ENCODE results near the gene TRPM4.
"Not testable (repeated sequence)": the region's sequence is repeated elsewhere in the genome, so short reads cannot be mapped to it uniquely, and the experiment has no call there.

Gene TRPM4

GRCh38 chr19:49223472-49223871, 65.9 kb downstream of the TRPM4 start:
- Mint-ChIP-seq H3K4me3 (no peak overlapping the region), H3K27ac (no peak overlapping the region), H3K4me1 (peaks cover 10% of the 10 kb centered on the region), H3K27me3 (peaks cover 20% of the 10 kb centered on the region), H3K9me3 (no peaks in the 10 kb centered on the region), H3K36me3 (no peaks in the 10 kb centered on the region)
- no peak for DNase-seq
- CTCF ChIA-PET, result interaction anchor here (0.6 to 1.5 kb wide), 3 partner anchors 14 to 126 kb away, joined by 3 to 4 read pairs (median 4); no protein-coding TSS in a partner anchor

GRCh38 chr19:49224441-49224840, 66.8 kb downstream of the TRPM4 start:
- peaks cover 20% of the 10 kb centered on the region for H3K27me3 Mint-ChIP-seq
- H3K27ac Mint-ChIP-seq, DNase-seq, H3K4me3 Mint-ChIP-seq, H3K4me1 Mint-ChIP-seq, H3K9me3 Mint-ChIP-seq, H3K36me3 Mint-ChIP-seq: not testable (repeated sequence)
- CTCF ChIA-PET, result interaction anchor here (0.9 to 1.8 kb wide), 5 partner anchors 11 to 127 kb away, joined by 3 to 13 read pairs (median 4); no protein-coding TSS in a partner anchor

- peaks cover 10% of the 10 kb centered on the region for H3K4me1 Mint-ChIP-seq
- H3K27ac Mint-ChIP-seq, result no peak overlapping the region
- H3K9me3 Mint-ChIP-seq, result no peaks in the 10 kb centered on the region
- peaks cover 20% of the 10 kb centered on the region for H3K27me3 Mint-ChIP-seq
- H3K36me3 Mint-ChIP-seq, result no peaks in the 10 kb centered on the region
- H3K4me3 Mint-ChIP-seq, result no peak overlapping the region
- DNase-seq, result peak; percentile 69
- CTCF ChIA-PET, result interaction anchor here (0.9 to 2.0 kb wide), 9 partner anchors 8 to 187 kb away, joined by 3 to 13 read pairs (median 4); no protein-coding TSS in a partner anchor
Measured at GRCh38 chr19:49224879-49225278, 67.3 kb downstream of the TRPM4 start.

GRCh38 chr19:49229416-49229815, 71.8 kb downstream of the TRPM4 start:
- Mint-ChIP-seq H3K27me3 (peaks cover 27% of the 10 kb centered on the region), H3K27ac (no peak overlapping the region), H3K36me3 (no peaks in the 10 kb centered on the region), H3K4me1 (peaks cover 22% of the 10 kb centered on the region), H3K4me3 (no peak overlapping the region), H3K9me3 (no peaks in the 10 kb centered on the region)
- CTCF ChIA-PET, result interaction anchor here (0.6 to 1.4 kb wide), 3 partner anchors 72 to 149 kb away, joined by 3 read pairs; no protein-coding TSS in a partner anchor
- DNase-seq, result no peak

- no peak overlapping the region for H3K27ac Mint-ChIP-seq
Measured at GRCh38 chr19:49231389-49231788, 73.8 kb downstream of the TRPM4 start.

GRCh38 chr19:49231804-49232203, 74.2 kb downstream of the TRPM4 start:
- peaks cover 12% of the 10 kb centered on the region for H3K4me1 Mint-ChIP-seq

More at GRCh38 chr19:49231389-49231788, 73.8 kb downstream of the TRPM4 start:
- CTCF ChIA-PET, result no interaction called here
- no peaks in the 10 kb centered on the region for H3K36me3 Mint-ChIP-seq
- H3K9me3 Mint-ChIP-seq, result no peaks in the 10 kb centered on the region
- H3K4me1 Mint-ChIP-seq, result peaks cover 13% of the 10 kb centered on the region
- H3K4me3 Mint-ChIP-seq, result no peak overlapping the region
- peak; percentile 24 for DNase-seq
- H3K27me3 Mint-ChIP-seq, result peaks cover 25% of the 10 kb centered on the region

GRCh38 chr19:49233163-49233562, 75.6 kb downstream of the TRPM4 start:
- Mint-ChIP-seq H3K36me3 (no peaks in the 10 kb centered on the region), H3K4me1 (peaks cover 12% of the 10 kb centered on the region), H3K27me3 (peaks cover 27% of the 10 kb centered on the region), H3K27ac (no peak overlapping the region), H3K9me3 (no peaks in the 10 kb centered on the region), H3K4me3 (no peak overlapping the region)
- CTCF ChIA-PET, result no interaction called here
- DNase-seq, result no peak

More at GRCh38 chr19:49231804-49232203, 74.2 kb downstream of the TRPM4 start:
- no peak overlapping the region for H3K4me3 Mint-ChIP-seq
- H3K9me3 Mint-ChIP-seq, result no peaks in the 10 kb centered on the region
- peaks cover 25% of the 10 kb centered on the region for H3K27me3 Mint-ChIP-seq
- H3K27ac Mint-ChIP-seq, result no peak overlapping the region
- no peaks in the 10 kb centered on the region for H3K36me3 Mint-ChIP-seq
- DNase-seq, result no peak
- CTCF ChIA-PET, result no interaction called here

GRCh38 chr19:49241769-49242168, 84.2 kb downstream of the TRPM4 start:
- Mint-ChIP-seq H3K27me3 (peaks cover 19% of the 10 kb centered on the region), H3K4me3 (no peak overlapping the region), H3K4me1 (no peaks in the 10 kb centered on the region), H3K27ac (no peak overlapping the region), H3K9me3 (no peaks in the 10 kb centered on the region), H3K36me3 (no peaks in the 10 kb centered on the region)
- DNase-seq, result no peak
- CTCF ChIA-PET, result no interaction called here

GRCh38 chr19:49243129-49243528, 85.5 kb downstream of the TRPM4 start:
- H3K9me3 Mint-ChIP-seq, result no peaks in the 10 kb centered on the region
- peaks cover 16% of the 10 kb centered on the region for H3K27me3 Mint-ChIP-seq
- H3K4me1 Mint-ChIP-seq, result no peaks in the 10 kb centered on the region
- no peaks in the 10 kb centered on the region for H3K36me3 Mint-ChIP-seq
- no peak for DNase-seq
- CTCF ChIA-PET, result interaction anchor here (0.7 kb wide), 1 partner anchor 25 kb away, joined by 3 read pairs; no protein-coding TSS in a partner anchor
- H3K4me3 Mint-ChIP-seq, result no peak overlapping the region
- H3K27ac Mint-ChIP-seq, result no peak overlapping the region

GRCh38 chr19:49243726-49244125, 86.1 kb downstream of the TRPM4 start:
- Mint-ChIP-seq H3K27ac (no peak overlapping the region), H3K36me3 (no peaks in the 10 kb centered on the region), H3K27me3 (peaks cover 12% of the 10 kb centered on the region), H3K4me1 (no peaks in the 10 kb centered on the region), H3K4me3 (no peak overlapping the region), H3K9me3 (no peaks in the 10 kb centered on the region)
- CTCF ChIA-PET, result interaction anchor here (0.7 kb wide), 1 partner anchor 25 kb away, joined by 3 read pairs; no protein-coding TSS in a partner anchor
- DNase-seq, result no peak

GRCh38 chr19:49244256-49244655, 86.7 kb downstream of the TRPM4 start:
- H3K36me3 Mint-ChIP-seq, result no peaks in the 10 kb centered on the region
- CTCF ChIA-PET, result no interaction called here
- H3K9me3 Mint-ChIP-seq, result no peaks in the 10 kb centered on the region
- no peak overlapping the region for H3K27ac Mint-ChIP-seq
- no peak for DNase-seq
- H3K4me3 Mint-ChIP-seq, result no peak overlapping the region
- H3K4me1 Mint-ChIP-seq, result no peaks in the 10 kb centered on the region
- peaks cover 12% of the 10 kb centered on the region for H3K27me3 Mint-ChIP-seq

- peaks cover 6% of the 10 kb centered on the region for H3K27me3 Mint-ChIP-seq
- no peaks in the 10 kb centered on the region for H3K4me1 Mint-ChIP-seq
- CTCF ChIA-PET, result interaction anchor here (0.7 kb wide), 1 partner anchor 38 kb away, joined by 3 read pairs; no protein-coding TSS in a partner anchor
- H3K36me3 Mint-ChIP-seq, result no peaks in the 10 kb centered on the region
- no peak for DNase-seq
- no peak overlapping the region for H3K4me3 Mint-ChIP-seq
- no peak overlapping the region for H3K27ac Mint-ChIP-seq
- H3K9me3 Mint-ChIP-seq, result no peaks in the 10 kb centered on the region
Measured at GRCh38 chr19:49247676-49248075, 90.1 kb downstream of the TRPM4 start.

GRCh38 chr19:49249933-49250332, 92.3 kb downstream of the TRPM4 start:
- H3K36me3 Mint-ChIP-seq, result no peaks in the 10 kb centered on the region
- no peaks in the 10 kb centered on the region for H3K9me3 Mint-ChIP-seq
- DNase-seq, result no peak
- H3K4me3 Mint-ChIP-seq, result no peak overlapping the region
- no peak overlapping the region for H3K27ac Mint-ChIP-seq
- no peaks in the 10 kb centered on the region for H3K4me1 Mint-ChIP-seq
- H3K27me3 Mint-ChIP-seq, result peaks cover 12% of the 10 kb centered on the region
- CTCF ChIA-PET, result interaction anchor here (1.1 kb wide), 1 partner anchor 51 kb away, joined by 3 read pairs; no protein-coding TSS in a partner anchor

- CTCF ChIA-PET, result interaction anchor here (1.0 to 2.6 kb wide), 3 partner anchors 10 to 56 kb away, joined by 4 to 10 read pairs (median 4); no protein-coding TSS in a partner anchor
Measured at GRCh38 chr19:49255674-49256073, 98.1 kb downstream of the TRPM4 start.

GRCh38 chr19:49256691-49257090, 99.1 kb downstream of the TRPM4 start:
- DNase-seq, result no peak

More at GRCh38 chr19:49255674-49256073, 98.1 kb downstream of the TRPM4 start:
- Mint-ChIP-seq H3K9me3 (peaks cover 17% of the 10 kb centered on the region), H3K36me3 (peaks cover 3% of the 10 kb centered on the region), H3K27me3 (peaks cover 33% of the 10 kb centered on the region), H3K4me1 (no peaks in the 10 kb centered on the region), H3K4me3 (no peak overlapping the region), H3K27ac (no peak overlapping the region)
- DNase-seq, result no peak

More at GRCh38 chr19:49256691-49257090, 99.1 kb downstream of the TRPM4 start:
- H3K36me3 Mint-ChIP-seq, result peaks cover 3% of the 10 kb centered on the region
- no peak overlapping the region for H3K4me3 Mint-ChIP-seq
- no peaks in the 10 kb centered on the region for H3K4me1 Mint-ChIP-seq
- H3K27me3 Mint-ChIP-seq, result peaks cover 38% of the 10 kb centered on the region
- H3K9me3 Mint-ChIP-seq, result peaks cover 17% of the 10 kb centered on the region
- CTCF ChIA-PET, result interaction anchor here (1.0 to 2.6 kb wide), 2 partner anchors 9 to 45 kb away, joined by 4 to 10 read pairs; no protein-coding TSS in a partner anchor
- no peak overlapping the region for H3K27ac Mint-ChIP-seq
